ENCODE data around the gene ABHD14A.

Gene ABHD14A

GRCh38 chr3:51958603-51959521, 16.0 kb upstream of the ABHD14A start:
- DNase-seq, result no peak

DNA sequence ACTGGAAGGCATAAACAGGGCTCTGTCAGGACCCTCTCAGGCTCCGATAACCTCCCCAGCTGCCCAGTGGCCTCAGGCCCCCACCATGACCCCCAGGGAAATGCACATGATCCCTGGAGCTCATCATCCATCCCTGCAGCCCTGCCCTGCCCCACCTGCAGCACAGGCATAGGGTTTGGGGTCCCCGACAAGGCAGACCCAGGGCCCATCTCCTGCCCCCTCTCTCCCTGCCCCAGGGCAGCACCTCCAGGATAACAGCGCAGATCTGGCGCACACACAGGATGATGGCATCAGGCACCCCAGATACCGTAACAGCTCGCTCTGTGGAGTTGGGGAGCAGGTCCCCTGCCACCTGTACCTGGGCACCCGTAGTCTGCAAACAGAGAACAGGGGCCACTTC, 15.2 kb upstream of the ABHD14A start:
- no peak for DNase-seq

GRCh38 chr3:51960386-51960785, 14.5 kb upstream of the ABHD14A start:
- DNase-seq, result no peak

GRCh38 chr3:51961011-51961410, 13.9 kb upstream of the ABHD14A start:
- no peak for DNase-seq

- no peak for DNase-seq
Observed at GRCh38 chr3:51961602-51962569, 13.0 kb upstream of the ABHD14A start.

DNA sequence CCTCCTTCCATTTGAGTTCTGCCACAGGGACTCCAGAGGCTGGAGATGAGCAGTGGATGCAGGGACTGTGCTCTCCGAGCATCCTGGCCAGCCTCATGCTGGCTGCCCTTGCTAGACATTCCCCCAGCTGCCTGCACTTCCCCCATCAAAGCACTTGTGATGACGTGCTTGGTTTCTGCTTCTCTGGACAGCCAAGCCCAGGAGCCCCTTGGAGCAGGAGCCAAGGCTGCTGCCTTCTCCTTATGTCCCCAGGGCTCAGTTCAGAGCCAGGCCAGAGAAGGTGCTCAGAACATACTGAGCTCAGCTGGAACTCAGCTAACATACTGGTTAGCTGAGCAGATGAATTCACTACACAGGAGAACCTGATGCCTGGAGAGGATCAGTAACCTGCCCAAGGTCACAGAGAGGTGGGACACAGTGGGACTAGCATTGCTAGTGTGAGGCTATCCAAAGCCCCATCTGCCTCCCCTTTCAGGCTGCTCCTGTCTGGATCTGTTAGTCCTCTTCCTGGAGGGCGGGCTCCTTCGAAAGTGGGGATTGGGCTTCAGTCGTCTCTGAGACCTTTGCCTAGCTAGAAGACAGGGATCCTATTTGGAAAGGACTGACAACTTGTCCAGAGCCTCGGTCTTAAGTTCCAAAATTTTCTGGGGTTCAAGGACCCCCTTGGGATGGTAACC, 11.9 kb upstream of the ABHD14A start:
- DNase-seq, result no peak

DNA sequence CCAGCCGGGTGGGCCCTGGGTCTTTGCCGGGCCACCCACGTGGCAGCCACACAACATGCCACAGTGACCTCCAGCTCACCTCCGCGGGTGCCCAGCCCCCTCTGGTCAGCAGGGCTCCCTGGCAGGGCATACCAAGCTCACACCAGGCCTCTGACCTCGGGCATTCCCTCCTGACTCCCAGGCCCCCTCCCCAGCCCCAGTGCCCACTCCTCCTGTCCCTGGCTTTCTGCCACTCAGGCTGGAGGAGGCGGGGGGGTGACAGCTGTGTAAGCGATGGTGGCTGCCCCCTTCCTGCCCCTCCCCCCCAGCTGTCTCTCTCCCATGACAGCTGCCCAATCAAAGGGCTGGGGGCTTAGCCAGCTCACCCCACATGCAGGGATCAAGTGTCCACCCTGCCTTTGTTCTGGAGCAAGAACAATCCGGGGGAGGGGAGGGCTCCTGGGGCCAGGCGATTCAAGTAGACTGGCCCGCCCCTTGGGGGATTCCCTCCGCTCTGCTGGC, 10.9 kb upstream of the ABHD14A start:
- no peak for DNase-seq

- DNase-seq, result no peak
Observed at GRCh38 chr3:51964521-51964920, 10.3 kb upstream of the ABHD14A start.

DNA sequence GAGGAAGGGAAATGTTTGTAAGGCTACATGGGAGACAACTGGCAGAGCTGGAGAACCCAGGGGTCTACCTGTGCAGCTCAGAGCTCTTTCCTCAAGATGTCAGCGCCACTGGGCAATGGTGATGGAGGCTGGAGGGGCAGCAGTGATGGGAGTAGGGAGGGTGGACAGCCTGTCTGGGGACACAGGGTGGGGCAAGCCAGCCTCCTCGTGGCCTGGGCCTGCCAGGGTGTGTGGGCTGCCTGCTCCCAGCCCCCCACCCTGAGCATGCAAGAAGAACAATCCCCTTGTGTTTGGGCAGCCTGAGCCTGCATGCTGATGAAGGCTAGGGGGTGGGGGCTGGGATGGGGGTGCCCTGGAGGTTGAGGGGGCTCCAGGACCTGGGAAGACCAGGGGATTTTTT, 8.8 kb upstream of the ABHD14A start:
- no peak for DNase-seq

DNA sequence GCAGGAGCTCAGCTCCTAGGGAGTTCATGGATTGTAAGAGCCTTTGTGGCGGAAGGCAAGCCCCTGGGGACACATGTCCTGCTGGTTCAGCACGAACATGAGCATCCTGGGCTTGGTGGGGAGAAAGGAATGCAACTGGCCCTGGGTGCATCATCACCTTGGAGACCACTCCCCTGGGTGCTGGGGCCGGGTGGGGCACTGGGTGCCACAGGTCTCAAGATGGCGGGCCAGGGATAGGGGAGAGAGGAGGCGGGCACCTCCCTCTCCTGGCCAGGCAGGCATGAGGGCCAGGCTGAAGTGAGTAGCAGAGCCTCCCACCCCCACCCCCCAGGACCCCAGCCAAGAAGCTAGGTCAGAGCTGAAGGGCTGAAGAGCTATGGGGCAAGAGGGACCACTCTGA, 8.4 kb upstream of the ABHD14A start:
- DNase-seq, result no peak

- no peak for DNase-seq
Observed at GRCh38 chr3:51966922-51967383, 7.9 kb upstream of the ABHD14A start.

DNA sequence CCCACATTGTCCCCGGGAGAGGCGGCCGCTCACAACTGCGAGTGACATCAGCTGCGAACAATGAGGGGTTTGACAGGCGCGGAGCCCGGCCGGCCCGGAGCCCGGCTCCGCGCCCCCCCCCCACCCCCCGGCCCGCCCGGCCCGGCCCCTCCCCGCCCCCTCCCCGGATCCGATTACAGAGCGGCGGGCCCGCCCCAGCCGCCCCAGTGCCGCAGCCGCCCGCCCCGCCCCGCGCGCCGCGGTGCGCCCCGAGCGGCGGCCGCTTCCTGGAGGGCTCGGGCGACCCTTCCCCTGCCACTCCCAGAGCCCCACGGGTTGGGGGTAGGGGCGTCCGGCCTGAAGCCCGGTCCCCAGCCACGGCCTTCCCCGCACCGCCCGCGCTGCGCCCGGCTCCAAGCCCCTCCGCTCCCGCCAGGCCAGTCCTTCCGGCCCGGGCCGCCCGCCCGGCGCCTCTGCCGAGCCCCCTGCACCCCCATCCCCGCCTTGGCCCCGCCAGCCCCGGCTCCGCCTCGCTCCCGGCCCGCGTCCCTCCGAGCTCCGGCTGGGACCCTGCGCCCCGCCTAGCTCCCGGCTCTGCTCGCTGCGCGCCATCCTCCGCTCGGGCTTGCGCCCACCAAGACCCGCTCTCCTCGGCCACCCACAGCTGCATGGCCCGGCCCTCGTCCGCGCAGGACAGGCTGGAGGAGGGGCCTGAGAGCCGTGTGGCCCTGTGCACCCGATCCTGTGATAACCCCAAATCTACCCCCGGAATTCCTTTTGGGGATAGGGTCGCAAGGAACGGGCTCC, 7.3 kb upstream of the ABHD14A start, which contains the start of gene PCBP4:
Gene PCBP4 (minus strand): TSS at position 71 of the 786 bp plus-strand sequence. CDS start 6,214 bp downstream, outside the sequence.
- DNase-seq, result peak; percentile 31

- DNase-seq, result no peak
Observed at GRCh38 chr3:51968170-51968775, 6.6 kb upstream of the ABHD14A start.

GRCh38 chr3:51968883-51969678, 5.8 kb upstream of the ABHD14A start:
- no peak for DNase-seq

DNA sequence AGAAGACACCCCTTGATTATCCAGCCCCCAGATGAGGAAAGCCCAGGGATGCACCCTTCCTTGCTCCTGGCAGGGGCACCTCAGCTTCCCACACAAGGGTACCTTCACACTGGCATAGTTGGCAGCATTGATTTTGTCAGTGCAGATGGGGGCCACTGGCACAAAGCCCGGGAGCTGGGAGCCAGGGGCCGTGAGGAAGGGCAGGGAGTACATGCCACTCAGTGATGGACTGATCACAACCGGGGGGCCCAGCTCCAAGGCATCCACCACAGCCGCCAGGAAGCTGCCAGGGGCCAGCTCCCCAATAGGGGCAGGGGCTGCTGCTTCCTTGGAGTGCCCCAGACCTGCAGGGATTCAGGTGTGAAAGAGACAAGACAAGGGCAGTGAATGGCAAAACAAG, 5.0 kb upstream of the ABHD14A start:
- no peak for DNase-seq

DNA sequence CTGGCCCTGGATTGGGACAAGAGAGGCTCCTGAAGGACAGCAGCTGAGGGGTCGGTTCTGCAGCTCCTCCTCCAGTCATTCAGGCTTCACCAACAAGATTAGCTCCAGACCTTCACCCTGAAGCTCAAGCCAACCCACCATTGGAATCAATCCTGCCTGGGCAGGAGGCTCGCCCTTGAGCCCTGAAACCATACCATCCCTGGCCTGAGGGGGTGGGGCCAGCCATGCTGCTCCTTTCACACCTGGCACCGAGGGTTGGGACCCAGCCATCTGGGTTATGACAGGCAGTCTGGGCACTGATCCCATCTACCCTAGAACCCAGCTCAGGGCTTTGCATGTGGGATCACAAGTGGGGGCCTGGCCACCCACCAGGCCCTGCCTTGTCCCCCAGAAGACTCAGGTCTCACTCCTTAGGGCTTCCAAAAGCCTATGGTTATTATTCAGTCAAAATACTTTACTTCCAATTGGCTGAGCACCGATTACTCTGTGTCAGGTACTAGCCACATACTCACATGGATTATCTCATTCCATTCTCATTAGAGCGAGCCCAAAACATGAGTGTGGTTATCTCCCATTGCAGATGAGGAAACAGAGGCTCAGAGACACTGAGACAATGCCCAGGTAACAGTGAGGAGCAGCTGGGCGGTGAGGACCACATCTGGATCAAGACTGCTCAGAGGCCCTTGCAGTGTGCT, 4.1 kb upstream of the ABHD14A start:
- no peak for DNase-seq

GRCh38 chr3:51971350-51971749, 3.5 kb upstream of the ABHD14A start:
- DNase-seq, result no peak

GRCh38 chr3:51974277-51974962, 444 bp upstream of the ABHD14A start:
- DNase-seq, result no peak
